SK-MEL-5 (cell line): ENCODE measurements around the gene HSPA8. TPM values are rescaled to one million over a fixed set of nuclear protein-coding genes. Genes with fewer than 3 reads are reported as not detected.

ENCODE experiments used
- DNase-seq: peaks from one replicate; pipeline ENCODE4 v3.0.0-alpha.2; 2016; ENCODE audit warnings: low read depth, low spot score
- in situ Hi-C: cut with HindIII; loops from 2 replicates; pipeline ENCODE4 v1.10.0; 2016; ENCODE audit warnings: low sequenced_read_pairs, high pct_unique_total_duplicates, low pct_unique_long_range_greater_than_20kb
- total RNA-seq: library from RNA; depleted of rRNA; stranded (reverse); fragments of >200 nt; shearing (Covaris generic); gene quantifications from 2 replicates; pipeline ENCODE4 v1.2.3, GENCODE V29; 2014

HSPA8 gene
- total RNA-seq, 1 experiment from 2014 or later, result 5,709 TPM

- in situ Hi-C loops, result no loop called here
- no peak for DNase-seq
Measured at GRCh38 chr11:123056835-123057491, 5.0 kb downstream of the HSPA8 start.

- no peak for DNase-seq
- in situ Hi-C loops, result no loop called here
Measured at GRCh38 chr11:123055191-123055901, 6.6 kb downstream of the HSPA8 start.

- in situ Hi-C loops, result no loop called here
- peak; percentile 79 for DNase-seq
Measured at GRCh38 chr11:123054301-123055065, 7.5 kb downstream of the HSPA8 start.

- no peak for DNase-seq
- in situ Hi-C loops, result no loop called here
Measured at GRCh38 chr11:123052901-123053721, 8.8 kb downstream of the HSPA8 start.

- in situ Hi-C loops, result no loop called here
- no peak for DNase-seq
Measured at GRCh38 chr11:123051634-123052033, 10.3 kb downstream of the HSPA8 start.

- no peak for DNase-seq
- in situ Hi-C loops, result no loop called here
Measured at GRCh38 chr11:123051146-123051545, 10.8 kb downstream of the HSPA8 start.

GRCh38 chr11:123047947-123048293, 14.0 kb downstream of the HSPA8 start:
- DNase-seq, result no peak
- in situ Hi-C loops, result no loop called here

- in situ Hi-C loops, result no loop called here
- no peak for DNase-seq
Measured at GRCh38 chr11:123047266-123047946, 14.5 kb downstream of the HSPA8 start.

- in situ Hi-C loops, result no loop called here
Measured at GRCh38 chr11:123046473-123047259, 15.3 kb downstream of the HSPA8 start.

GRCh38 chr11:123045101-123045500, 16.8 kb downstream of the HSPA8 start:
- in situ Hi-C loops, result no loop called here
- no peak for DNase-seq

More at GRCh38 chr11:123046473-123047259, 15.3 kb downstream of the HSPA8 start:
- no peak for DNase-seq

GRCh38 chr11:123041185-123041584, 20.8 kb downstream of the HSPA8 start:
- DNase-seq, result no peak
- in situ Hi-C loops, result no loop called here

GRCh38 chr11:123040111-123040432, 21.9 kb downstream of the HSPA8 start:
- in situ Hi-C loops, result no loop called here

GRCh38 chr11:123035831-123036230, 26.1 kb downstream of the HSPA8 start:
- in situ Hi-C loops, result no loop called here
- no peak for DNase-seq

More at GRCh38 chr11:123040111-123040432, 21.9 kb downstream of the HSPA8 start:
- DNase-seq, result no peak

- no peak for DNase-seq
- in situ Hi-C loops, result no loop called here
Measured at GRCh38 chr11:123034597-123034996, 27.3 kb downstream of the HSPA8 start.

GRCh38 chr11:123033895-123034294, 28.0 kb downstream of the HSPA8 start:
- in situ Hi-C loops, result no loop called here

GRCh38 chr11:123030517-123030916, 31.4 kb downstream of the HSPA8 start:
- no peak for DNase-seq
- in situ Hi-C loops, result no loop called here

More at GRCh38 chr11:123033895-123034294, 28.0 kb downstream of the HSPA8 start:
- peak; percentile 19 for DNase-seq

GRCh38 chr11:123020968-123021367, 41.0 kb downstream of the HSPA8 start:
- DNase-seq, result peak; percentile 74
- in situ Hi-C loops, result no loop called here
